Esophagus squamous epithelium (tissue), 4 donors: ENCODE data around the gene CAMKMT.

Source experiments
- CTCF ChIP-seq, 6 experiments: fragments of 450-650 bp in 4 of 6; fragments of 200-600 bp in 2 of 6; sonication (generic) in 2 of 6; IDR thresholded peaks; one replicate each; pipeline ENCODE4 v1.5.1; 2016 to 2019; ENCODE audit warnings: antibody characterized with exemption in 6 of 6, mild to moderate bottlenecking in 4 of 6, moderate library complexity in 4 of 6
- POLR2A ChIP-seq, 4 donors: fragments of 450-650 bp; IDR thresholded peaks; one replicate each; pipeline ENCODE4 v1.6.1; 2017; ENCODE audit warnings: antibody characterized with exemption in 4 of 4, mild to moderate bottlenecking in 4 of 4, moderate library complexity in 3 of 4

GRCh38 chr2:44494006-44494405 is 132.3 kb downstream of the CAMKMT start:
- no peak for TF ChIP-seq CTCF (IDR thresholded peaks at IDR 0.05)
- TF ChIP-seq POLR2A (IDR thresholded peaks at IDR 0.05), result no peak
